ENCODE data around the gene GULP1. TPM values are rescaled to one million over a fixed set of nuclear protein-coding genes. Genes with fewer than 3 reads are reported as not detected.

GULP1 gene
- total and polyA plus RNA-seq, 2 of the 13 experiments (the other 11 are each of a cell fraction or from before 2014, with no cell fraction given), result 0.15 TPM; not detected in 1

DNA sequence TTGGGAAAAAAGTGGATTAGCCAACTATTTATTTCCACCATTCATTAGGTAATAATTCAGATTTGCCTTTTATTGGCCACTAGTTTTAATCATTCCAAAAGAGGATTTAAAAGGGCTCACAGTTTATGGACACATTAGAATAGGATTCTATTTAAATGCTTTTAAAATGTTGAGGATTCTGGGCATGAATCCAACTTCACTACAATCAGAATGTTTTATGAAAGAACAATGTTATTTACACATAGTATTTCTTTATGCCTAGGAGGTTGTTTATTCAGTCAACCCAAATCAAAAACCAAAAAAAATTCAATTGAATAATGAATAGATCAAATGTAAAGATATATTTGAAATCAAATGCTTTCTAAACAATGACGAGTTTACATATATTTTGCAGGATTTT lies 232.2 kb downstream of the GULP1 start (continued):
- TF ChIP-seq, protein P1, sequence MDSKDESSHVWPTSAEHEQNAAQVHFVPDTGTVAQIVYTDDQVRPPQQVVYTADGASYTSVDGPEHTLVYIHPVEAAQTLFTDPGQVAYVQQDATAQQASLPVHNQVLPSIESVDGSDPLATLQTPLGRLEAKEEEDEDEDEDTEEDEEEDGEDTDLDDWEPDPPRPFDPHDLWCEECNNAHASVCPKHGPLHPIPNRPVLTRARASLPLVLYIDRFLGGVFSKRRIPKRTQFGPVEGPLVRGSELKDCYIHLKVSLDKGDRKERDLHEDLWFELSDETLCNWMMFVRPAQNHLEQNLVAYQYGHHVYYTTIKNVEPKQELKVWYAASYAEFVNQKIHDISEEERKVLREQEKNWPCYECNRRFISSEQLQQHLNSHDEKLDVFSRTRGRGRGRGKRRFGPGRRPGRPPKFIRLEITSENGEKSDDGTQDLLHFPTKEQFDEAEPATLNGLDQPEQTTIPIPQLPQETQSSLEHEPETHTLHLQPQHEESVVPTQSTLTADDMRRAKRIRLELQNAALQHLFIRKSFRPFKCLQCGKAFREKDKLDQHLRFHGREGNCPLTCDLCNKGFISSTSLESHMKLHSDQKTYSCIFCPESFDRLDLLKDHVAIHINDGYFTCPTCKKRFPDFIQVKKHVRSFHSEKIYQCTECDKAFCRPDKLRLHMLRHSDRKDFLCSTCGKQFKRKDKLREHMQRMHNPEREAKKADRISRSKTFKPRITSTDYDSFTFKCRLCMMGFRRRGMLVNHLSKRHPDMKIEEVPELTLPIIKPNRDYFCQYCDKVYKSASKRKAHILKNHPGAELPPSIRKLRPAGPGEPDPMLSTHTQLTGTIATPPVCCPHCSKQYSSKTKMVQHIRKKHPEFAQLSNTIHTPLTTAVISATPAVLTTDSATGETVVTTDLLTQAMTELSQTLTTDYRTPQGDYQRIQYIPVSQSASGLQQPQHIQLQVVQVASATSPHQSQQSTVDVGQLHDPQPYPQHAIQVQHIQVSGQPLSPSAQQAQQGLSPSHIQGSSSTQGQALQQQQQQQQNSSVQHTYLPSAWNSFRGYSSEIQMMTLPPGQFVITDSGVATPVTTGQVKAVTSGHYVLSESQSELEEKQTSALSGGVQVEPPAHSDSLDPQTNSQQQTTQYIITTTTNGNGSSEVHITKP (CRISPR knock-in tag; IDR thresholded peaks at IDR 0.05; ENCODE audit: low read depth), result no peak

DNA sequence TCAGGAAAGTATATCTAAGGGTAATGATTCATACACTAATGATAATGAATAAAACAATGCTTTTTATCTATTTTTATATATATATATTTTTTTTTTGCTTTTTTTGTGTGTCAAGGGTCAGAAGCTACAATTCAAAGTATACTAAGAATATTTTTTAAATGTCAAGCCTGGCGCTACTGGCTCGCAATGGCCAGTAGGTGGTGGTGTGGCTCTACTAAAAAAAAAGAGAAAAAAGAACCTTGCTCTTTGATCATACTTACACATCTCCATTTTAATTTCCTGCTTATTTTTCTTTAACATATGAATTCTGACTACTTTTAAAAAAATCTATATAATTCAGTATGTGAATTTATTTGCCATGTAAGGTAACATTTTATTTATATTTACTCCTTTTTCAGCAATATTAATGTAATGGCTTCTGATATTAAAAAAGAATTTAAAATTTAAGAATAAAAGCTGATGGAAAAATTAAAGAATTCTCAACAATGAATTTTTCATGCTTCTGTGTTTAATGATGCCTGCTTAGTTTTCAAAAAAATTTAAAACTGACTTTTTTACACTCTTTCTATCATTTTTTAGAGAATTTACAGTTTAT lies 232.9 kb downstream of the GULP1 start:
- peak; percentile 53 for DNase-seq (ENCODE audit: low spot score)
- TF ChIP-seq ZMYM3 (CRISPR knock-in tag; IDR thresholded peaks at IDR 0.05), result no peak
- TF ChIP-seq JARID2 (CRISPR knock-in tag; IDR thresholded peaks at IDR 0.05; ENCODE audit: insufficient replicate concordance), result no peak
- peak; percentile 78 for TF ChIP-seq STAG1 (CRISPR knock-in tag; IDR thresholded peaks at IDR 0.05)
- TF ChIP-seq, protein P2, sequence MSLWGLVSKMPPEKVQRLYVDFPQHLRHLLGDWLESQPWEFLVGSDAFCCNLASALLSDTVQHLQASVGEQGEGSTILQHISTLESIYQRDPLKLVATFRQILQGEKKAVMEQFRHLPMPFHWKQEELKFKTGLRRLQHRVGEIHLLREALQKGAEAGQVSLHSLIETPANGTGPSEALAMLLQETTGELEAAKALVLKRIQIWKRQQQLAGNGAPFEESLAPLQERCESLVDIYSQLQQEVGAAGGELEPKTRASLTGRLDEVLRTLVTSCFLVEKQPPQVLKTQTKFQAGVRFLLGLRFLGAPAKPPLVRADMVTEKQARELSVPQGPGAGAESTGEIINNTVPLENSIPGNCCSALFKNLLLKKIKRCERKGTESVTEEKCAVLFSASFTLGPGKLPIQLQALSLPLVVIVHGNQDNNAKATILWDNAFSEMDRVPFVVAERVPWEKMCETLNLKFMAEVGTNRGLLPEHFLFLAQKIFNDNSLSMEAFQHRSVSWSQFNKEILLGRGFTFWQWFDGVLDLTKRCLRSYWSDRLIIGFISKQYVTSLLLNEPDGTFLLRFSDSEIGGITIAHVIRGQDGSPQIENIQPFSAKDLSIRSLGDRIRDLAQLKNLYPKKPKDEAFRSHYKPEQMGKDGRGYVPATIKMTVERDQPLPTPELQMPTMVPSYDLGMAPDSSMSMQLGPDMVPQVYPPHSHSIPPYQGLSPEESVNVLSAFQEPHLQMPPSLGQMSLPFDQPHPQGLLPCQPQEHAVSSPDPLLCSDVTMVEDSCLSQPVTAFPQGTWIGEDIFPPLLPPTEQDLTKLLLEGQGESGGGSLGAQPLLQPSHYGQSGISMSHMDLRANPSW (CRISPR knock-in tag; IDR thresholded peaks at IDR 0.05; ENCODE audit: borderline replicate concordance), result no peak
- TF ChIP-seq PPARG (CRISPR knock-in tag; conservative IDR thresholded peaks at IDR 0.05), result peak; percentile 49; the same call in 1 of the 2 replicates
- TF ChIP-seq ZNF17 (CRISPR knock-in tag; IDR thresholded peaks at IDR 0.05), result no peak
- no peak for TF ChIP-seq CC2D1A (CRISPR knock-in tag; IDR thresholded peaks at IDR 0.05)
- peak; percentile 45; the same call in 1 of the 2 replicates for TF ChIP-seq HNF4G (IDR thresholded peaks at IDR 0.05; ENCODE audit: borderline replicate concordance, low read depth, low read length)
- TF ChIP-seq HNF4G (CRISPR knock-in tag; IDR thresholded peaks at IDR 0.05; ENCODE audit: borderline replicate concordance, low read depth), result no peak
- peak; percentile 54 for TF ChIP-seq SMC3 (IDR thresholded peaks at IDR 0.05; ENCODE audit: low read length)
- no peak for TF ChIP-seq KLF6 (CRISPR knock-in tag; IDR thresholded peaks at IDR 0.05)
- TF ChIP-seq PCBP1 (IDR thresholded peaks at IDR 0.05; ENCODE audit: borderline replicate concordance, low read depth, low read length), result no peak
- TF ChIP-seq, protein P3, sequence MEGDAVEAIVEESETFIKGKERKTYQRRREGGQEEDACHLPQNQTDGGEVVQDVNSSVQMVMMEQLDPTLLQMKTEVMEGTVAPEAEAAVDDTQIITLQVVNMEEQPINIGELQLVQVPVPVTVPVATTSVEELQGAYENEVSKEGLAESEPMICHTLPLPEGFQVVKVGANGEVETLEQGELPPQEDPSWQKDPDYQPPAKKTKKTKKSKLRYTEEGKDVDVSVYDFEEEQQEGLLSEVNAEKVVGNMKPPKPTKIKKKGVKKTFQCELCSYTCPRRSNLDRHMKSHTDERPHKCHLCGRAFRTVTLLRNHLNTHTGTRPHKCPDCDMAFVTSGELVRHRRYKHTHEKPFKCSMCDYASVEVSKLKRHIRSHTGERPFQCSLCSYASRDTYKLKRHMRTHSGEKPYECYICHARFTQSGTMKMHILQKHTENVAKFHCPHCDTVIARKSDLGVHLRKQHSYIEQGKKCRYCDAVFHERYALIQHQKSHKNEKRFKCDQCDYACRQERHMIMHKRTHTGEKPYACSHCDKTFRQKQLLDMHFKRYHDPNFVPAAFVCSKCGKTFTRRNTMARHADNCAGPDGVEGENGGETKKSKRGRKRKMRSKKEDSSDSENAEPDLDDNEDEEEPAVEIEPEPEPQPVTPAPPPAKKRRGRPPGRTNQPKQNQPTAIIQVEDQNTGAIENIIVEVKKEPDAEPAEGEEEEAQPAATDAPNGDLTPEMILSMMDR (CRISPR knock-in tag; IDR thresholded peaks at IDR 0.05), result peak; percentile 63
- TF ChIP-seq ZNF549 (CRISPR knock-in tag; IDR thresholded peaks at IDR 0.05), result no peak

More for the DNA sequence above, 232.9 kb downstream of the GULP1 start:
- no peaks in the 10 kb centered on the region for H3K27me3 ChIP-seq (ENCODE audit: control insufficient read depth in 1 of 2, insufficient read depth in 2 of 2, low read length in 2 of 2)
- H3K9me3 ChIP-seq (ENCODE audit: low read length), result no peaks in the 10 kb centered on the region
- no peaks in the 10 kb centered on the region for H3K79me2 ChIP-seq (ENCODE audit: insufficient read depth, low read length)
- POLR2A ChIA-PET, result no interaction called here
- in situ Hi-C loops (cut with HindIII; ENCODE audit: extremely low pct_ligation_motif_present, low pct_unique_long_range_greater_than_20kb), result loop anchor here (5.0 to 25.0 kb wide), 4 partner anchors 453 to 937 kb away; no protein-coding TSS in a partner anchor
- no peaks in the 10 kb centered on the region for H3K4me1 ChIP-seq (ENCODE audit: insufficient read depth, low read length)
- CTCF ChIA-PET (ENCODE audit: low intra/inter-chr PET ratio, low total read pairs), result interaction anchor here (1.0 to 3.0 kb wide), 7 partner anchors 452 to 888 kb away, joined by 3 to 29 read pairs (median 5); no protein-coding TSS in a partner anchor
- H3K4me2 ChIP-seq (ENCODE audit: low read depth, low read length), result no peak overlapping the region
- H3K27ac ChIP-seq (ENCODE audit: extremely low read length, insufficient read depth, low read length), result no peak overlapping the region
- WGBS (ENCODE audit: low lambda C conversion rate), result 1% methylated on average over 2 of the region's 2 CpGs
- H3K9ac ChIP-seq (ENCODE audit: insufficient read depth, low read depth, low read length), result no peak overlapping the region
- FAIRE-seq (no peak), ATAC-seq (peak; percentile 62; the same call in 2 of the 3 replicates)
- intact Hi-C loops (cut with micrococcal nuclease; ENCODE audit: unreplicated experiment), result loop anchor here (1.0 kb wide), 6 partner anchors 454 to 888 kb away; no protein-coding TSS in a partner anchor
- BruUV-seq (replicated peaks), result no TSS peak
- H4K20me1 ChIP-seq (ENCODE audit: insufficient read depth, low read length), result no peaks in the 10 kb centered on the region
- no peak overlapping the region for H2AFZ ChIP-seq (ENCODE audit: low read length)
- no peak overlapping the region for H3K4me3 ChIP-seq (replicated peaks in 1 of 3; ENCODE audit: insufficient read depth in 1 of 3, low read depth in 2 of 3, low read length in 3 of 3)
- no peaks in the 10 kb centered on the region for H3K36me3 ChIP-seq (replicated peaks in 1 of 2; ENCODE audit: control insufficient read depth in 1 of 2, insufficient read depth in 2 of 2, low read length in 2 of 2)

Data from HepG2 (cell line).